IMR-90 (cell line): ENCODE measurements around the gene ZNF609. TPM values are rescaled to one million over a fixed set of nuclear protein-coding genes. Genes with fewer than 3 reads are reported as not detected.

Experiments used
- ATAC-seq: fragments of 200-7000 bp; cut with Tn5 transposase; 2 replicates; pipeline ENCODE4 v1.9.1; 2020; ENCODE audit warnings: low read depth, mild to moderate bottlenecking, moderate library complexity
- BruUV-seq: library from RNA; stranded (reverse); fragments of 400-500 nt; replicated peaks from 2 replicates; lab custom pipeline; 2021; lab: Mats Ljungman, UMichigan
- CTCF ChIA-PET: fragments of 300-600 bp; formaldehyde crosslinking; extraction: SDS; loops from one replicate; lab custom pipeline; 2021; ENCODE audit warnings: antibody characterized with exemption; lab: Yijun Ruan, JAX
- POLR2A ChIA-PET: fragments of 300-600 bp; sonication (Branson Sonifier 250); formaldehyde crosslinking; loops from one replicate; lab custom pipeline; 2022; ENCODE audit warnings: antibody characterized with exemption; ENCODE audit not compliant: unreplicated experiment; lab: Charles Lee
- DNase-seq: peaks from one replicate; pipeline ENCODE4 v3.0.0; 2013
- H2AFZ ChIP-seq: replicated peaks from 2 replicates; pipeline ENCODE3; 2013; ENCODE audit warnings: low read length, mild to moderate bottlenecking; ENCODE audit not compliant: poor library complexity
- H2AK5ac ChIP-seq: 2 replicates; pipeline ENCODE4 v1.6.1; 2013; ENCODE audit warnings: low read depth, low read length, inconsistent platforms
- H2AK9ac ChIP-seq: replicated peaks from 2 replicates; pipeline ENCODE3; 2013; ENCODE audit warnings: mild to moderate bottlenecking, low read depth, low read length, moderate library complexity; ENCODE audit not compliant: poor library complexity
- H2BK120ac ChIP-seq: 2 replicates; pipeline ENCODE4 v1.6.1; 2013; ENCODE audit warnings: low read depth, low read length, inconsistent platforms
- H2BK15ac ChIP-seq: 3 replicates; pipeline ENCODE4 v1.6.1; 2013; ENCODE audit warnings: low read depth, low read length, inconsistent platforms
- H2BK20ac ChIP-seq: 2 replicates; pipeline ENCODE4 v1.6.1; 2013; ENCODE audit warnings: low read depth, mild to moderate bottlenecking, inconsistent platforms, low read length, moderate library complexity
- H2BK5ac ChIP-seq: 2 replicates; pipeline ENCODE4 v1.6.1; 2013; ENCODE audit warnings: mild to moderate bottlenecking, low read depth, low read length, inconsistent platforms; ENCODE audit not compliant: poor library complexity, severe bottlenecking
- H3K14ac ChIP-seq: replicated peaks from 2 replicates; pipeline ENCODE4 v1.6.1; 2013; ENCODE audit warnings: low read depth, low read length, inconsistent platforms
- H3K18ac ChIP-seq: 2 replicates; pipeline ENCODE4 v1.6.1; 2013; ENCODE audit warnings: low read depth, low read length, control low read depth
- H3K23ac ChIP-seq: 2 replicates; pipeline ENCODE4 v1.6.1; 2013; ENCODE audit warnings: low read depth, low read length, inconsistent platforms
- H3K27ac ChIP-seq: 2 replicates; pipeline ENCODE4 v1.5.1; 2013; ENCODE audit warnings: mild to moderate bottlenecking, control low read depth, low read length; ENCODE audit not compliant: insufficient read depth
- H3K27me3 ChIP-seq: 2 replicates; pipeline ENCODE4 v1.6.1; 2013; ENCODE audit warnings: low read length; ENCODE audit not compliant: control insufficient read depth, insufficient read depth
- H3K36me3 ChIP-seq: 2 replicates; pipeline ENCODE4 v1.6.1; 2013; ENCODE audit warnings: low read length, mixed read lengths; ENCODE audit not compliant: control insufficient read depth, insufficient read depth
- H3K4ac ChIP-seq: 2 replicates; pipeline ENCODE4 v1.6.1; 2013; ENCODE audit warnings: low read depth, low read length, inconsistent platforms
- H3K4me1 ChIP-seq: 2 replicates; pipeline ENCODE4 v1.6.1; 2013; ENCODE audit warnings: low read length, mixed read lengths; ENCODE audit not compliant: control insufficient read depth, insufficient read depth
- H3K4me2 ChIP-seq: 2 replicates; pipeline ENCODE4 v1.6.1; 2013; ENCODE audit warnings: low read depth, mild to moderate bottlenecking, control low read depth, low read length, moderate library complexity
- H3K4me3 ChIP-seq: 2 replicates; pipeline ENCODE4 v1.5.1; 2013; ENCODE audit warnings: low read depth, mild to moderate bottlenecking, control low read depth, low read length, moderate library complexity; ENCODE audit not compliant: insufficient read depth
- H3K56ac ChIP-seq: 2 replicates; pipeline ENCODE4 v1.6.1; 2013; ENCODE audit warnings: low read length, inconsistent platforms; ENCODE audit not compliant: insufficient read depth; ENCODE audit errors: extremely low read depth
- H3K79me1 ChIP-seq, 2 experiments: 2 replicates each; pipeline ENCODE4 v1.6.1; 2013; ENCODE audit warnings: low read length in 2 of 2, inconsistent platforms in 1 of 2, low read depth in 1 of 2
- H3K9ac ChIP-seq: 2 replicates; pipeline ENCODE4 v1.6.1; 2013; ENCODE audit warnings: low read depth, low read length, control low read depth
- H3K9me1 ChIP-seq: 2 replicates; pipeline ENCODE4 v1.6.1; 2013; ENCODE audit warnings: low read length, inconsistent platforms; ENCODE audit not compliant: insufficient read depth
- H3K9me3 ChIP-seq: 2 replicates; pipeline ENCODE4 v1.6.1; 2013; ENCODE audit warnings: low read length; ENCODE audit not compliant: control insufficient read depth, insufficient read depth
- H4K20me1 ChIP-seq: 2 replicates; pipeline ENCODE4 v1.6.1; 2013; ENCODE audit warnings: low read length, inconsistent platforms; ENCODE audit not compliant: insufficient read depth
- H4K5ac ChIP-seq: 2 replicates; pipeline ENCODE4 v1.6.1; 2013; ENCODE audit warnings: mild to moderate bottlenecking, low read depth, low read length, control low read depth
- H4K8ac ChIP-seq, 2 experiments: 2 replicates each; pipeline ENCODE4 v1.6.1; 2013; ENCODE audit warnings: low read depth in 2 of 2, low read length in 2 of 2, control low read depth in 1 of 2, inconsistent platforms in 1 of 2
- H4K91ac ChIP-seq: 2 replicates; pipeline ENCODE4 v1.6.1; 2013; ENCODE audit warnings: low read depth, low read length, inconsistent platforms; ENCODE audit not compliant: insufficient read depth
- BHLHE40 ChIP-seq: fragments of 150-350 bp; IDR thresholded peaks from 2 replicates; pipeline ENCODE4 v1.6.1; 2016; ENCODE audit warnings: mild to moderate bottlenecking, low read depth, low read length
- CHD1 ChIP-seq: IDR thresholded peaks from 2 replicates; pipeline ENCODE4 v1.6.1; 2012; ENCODE audit warnings: low read depth, low read length, improper control_type of control experiment
- CTCF ChIP-seq: conservative IDR thresholded peaks from 2 replicates; pipeline ENCODE4 v1.5.1; 2012; ENCODE audit warnings: mild to moderate bottlenecking, low read depth, low read length, improper control_type of control experiment
- ELK1 ChIP-seq: fragments of 150-350 bp; IDR thresholded peaks from 2 replicates; pipeline ENCODE4 v1.6.1; 2016; ENCODE audit warnings: low read depth, mild to moderate bottlenecking, low read length, moderate library complexity, borderline replicate concordance
- FOS ChIP-seq: fragments of 150-350 bp; IDR thresholded peaks from 2 replicates; pipeline ENCODE4 v1.6.1; 2016; ENCODE audit warnings: low read depth, low read length
- MAZ ChIP-seq: IDR thresholded peaks from 2 replicates; pipeline ENCODE4 v1.6.1; 2012; ENCODE audit warnings: low read depth, mild to moderate bottlenecking, low read length, improper control_type of control experiment, moderate library complexity, borderline replicate concordance
- MXI1 ChIP-seq: IDR thresholded peaks from 2 replicates; pipeline ENCODE4 v1.6.1; 2012; ENCODE audit warnings: low read depth, mild to moderate bottlenecking, low read length, moderate library complexity, borderline replicate concordance
- POLR2A ChIP-seq: IDR thresholded peaks from 2 replicates; pipeline ENCODE4 v1.6.1; 2012; ENCODE audit warnings: mild to moderate bottlenecking, low read depth, low read length
- RAD21 ChIP-seq: IDR thresholded peaks from 2 replicates; pipeline ENCODE4 v1.6.1; 2012; ENCODE audit warnings: low read length, improper control_type of control experiment
- RCOR1 ChIP-seq: IDR thresholded peaks from 2 replicates; pipeline ENCODE4 v1.6.1; 2012; ENCODE audit warnings: mild to moderate bottlenecking, low read length, improper control_type of control experiment; ENCODE audit not compliant: insufficient replicate concordance
- RFX5 ChIP-seq: IDR thresholded peaks from 2 replicates; pipeline ENCODE4 v1.8.0; 2012; ENCODE audit warnings: low read depth, mild to moderate bottlenecking, low read length, moderate library complexity
- SMC3 ChIP-seq: fragments of 150-350 bp; IDR thresholded peaks from 2 replicates; pipeline ENCODE4 v1.6.1; 2016; ENCODE audit warnings: low read depth, mild to moderate bottlenecking, antibody characterized with exemption, low read length, moderate library complexity
- USF2 ChIP-seq: fragments of 150-350 bp; IDR thresholded peaks from 2 replicates; pipeline ENCODE4 v1.6.1; 2017; ENCODE audit warnings: mild to moderate bottlenecking, antibody characterized with exemption, low read length, low read depth
- dilution Hi-C: fragments of 300-500 bp; cut with HindIII; formaldehyde crosslinking; loops from one replicate; pipeline ENCODE4 v1.14.3; 2018; ENCODE audit warnings: low sequenced_read_pairs; ENCODE audit not compliant: unreplicated experiment
- in situ Hi-C: fragments of 300-500 bp; cut with MboI; formaldehyde crosslinking; loops from 3 replicates; pipeline ENCODE4 v1.14.3; 2019; ENCODE audit warnings: low sequenced_read_pairs, inconsistent platforms, mixed read lengths
- intact Hi-C: fragments of 100-400 bp; cut with micrococcal nuclease; formaldehyde crosslinking; loops from 2 replicates; pipeline ENCODE4 v1.10.0; 2022
- polyA plus RNA-seq, 3 experiments: library from polyadenylated mRNA; depleted of rRNA; stranded (reverse); fragments of >200 nt; gene quantifications; 2 replicates each; pipeline ENCODE4 v1.2.3, GENCODE V29; 2012; ENCODE audit warnings: low replicate concordance in 1 of 3
- total RNA-seq: library from RNA; depleted of rRNA; stranded (reverse); fragments of >200 nt; gene quantifications from 2 replicates; pipeline ENCODE4 v1.2.3, GENCODE V29; 2012

ZNF609 gene
- total and polyA plus RNA-seq, 2 of the 4 experiments (the other 2 are of a cell fraction), result 10.4 to 12.5 TPM

GRCh38 chr15:64462492-64462891 lies 2.1 kb downstream of the ZNF609 start:
- Histone ChIP-seq H3K4ac (no peak overlapping the region), H2BK5ac (no peak overlapping the region), H3K79me1 (peaks cover 22 to 58% of the 10 kb centered on the region in 2 experiments; a peak in 3 of 4 replicates), H4K5ac (no peak overlapping the region), H2AFZ (no peak overlapping the region), H3K14ac (no peak overlapping the region), H3K9me3 (no peaks in the 10 kb centered on the region), H3K36me3 (peaks cover 3% of the 10 kb centered on the region; the same call in 1 of the 2 replicates), H4K91ac (no peak overlapping the region), H3K9me1 (peaks cover 13% of the 10 kb centered on the region; the same call in 1 of the 2 replicates), H3K27ac (no peak overlapping the region; the same call in 1 of the 2 replicates), H4K20me1 (peaks cover 56% of the 10 kb centered on the region), H3K27me3 (no peaks in the 10 kb centered on the region), H3K56ac (no peak overlapping the region), H3K18ac (no peak overlapping the region), H3K4me2 (no peak overlapping the region; the same call in 1 of the 2 replicates), H3K9ac (no peak overlapping the region), H2BK15ac (no peak overlapping the region), H2BK120ac (no peak overlapping the region), H3K4me3 (no peak overlapping the region), H3K4me1 (peaks cover 10% of the 10 kb centered on the region), H4K8ac (no peak overlapping the region), H2AK9ac (no peak overlapping the region), H3K23ac (peak overlapping the region; percentile 53; the same call in 1 of the 2 replicates), H2BK20ac (no peak overlapping the region), H2AK5ac (0 out of 2 replicates have a peak overlapping the region, but pooled peaks have one; percentile 27)
- dilution Hi-C loops, result no loop called here
- intact Hi-C loops, result loop anchor here (5.0 kb wide), 1 partner anchor 45 kb away; no protein-coding TSS in a partner anchor
- TF ChIP-seq MXI1, result no peak
- no peak for TF ChIP-seq CHD1
- TF ChIP-seq FOS, result no peak
- no peak for TF ChIP-seq BHLHE40
- TF ChIP-seq CTCF, result no peak
- TF ChIP-seq USF2, result no peak
- TF ChIP-seq RFX5, result no peak
- no peak for TF ChIP-seq POLR2A
- TF ChIP-seq ELK1, result no peak
- TF ChIP-seq MAZ, result no peak
- TF ChIP-seq SMC3, result no peak
- TF ChIP-seq RCOR1, result no peak
- TF ChIP-seq RAD21, result no peak
- POLR2A ChIA-PET, result no interaction called here
- no peak for ATAC-seq
- TSS peak; percentile 3 for BruUV-seq
- CTCF ChIA-PET, result interaction anchor here (0.7 kb wide), 1 partner anchor 222 kb away, joined by 5 read pairs; no protein-coding TSS in a partner anchor
- in situ Hi-C loops, result no loop called here
- DNase-seq, result no peak
